GM21515 (cell line): ENCODE results near the gene CHRNB1.
"Not testable (repeated sequence)": the region's sequence is repeated elsewhere in the genome, so short reads cannot be mapped to it uniquely, and the experiment has no call there.

ENCODE experiments used
- ATAC-seq: cut with Tn5 transposase; IDR thresholded peaks from one replicate; pipeline ENCODE4 v1.9.1; 2021; ENCODE audit not compliant: unreplicated experiment

CHRNB1 gene

GRCh38 chr17:7466318-7466638, 21.4 kb downstream of the CHRNB1 start:
- ATAC-seq = no peak

GRCh38 chr17:7466639-7467341, 21.9 kb downstream of the CHRNB1 start:
- ATAC-seq = no peak

GRCh38 chr17:7467498-7467897, 22.6 kb downstream of the CHRNB1 start:
- ATAC-seq = no peak

- ATAC-seq = no peak
Measured at GRCh38 chr17:7468290-7468689, 23.4 kb downstream of the CHRNB1 start.

GRCh38 chr17:7468804-7469389, 24.0 kb downstream of the CHRNB1 start:
- no peak for ATAC-seq

GRCh38 chr17:7469843-7470242, 25.0 kb downstream of the CHRNB1 start:
- not testable (repeated sequence) for ATAC-seq

- ATAC-seq = not testable (repeated sequence)
Measured at GRCh38 chr17:7470457-7470973, 25.7 kb downstream of the CHRNB1 start.

GRCh38 chr17:7471729-7472128, 26.9 kb downstream of the CHRNB1 start:
- no peak for ATAC-seq

GRCh38 chr17:7474767-7475166, 29.9 kb downstream of the CHRNB1 start:
- not testable (repeated sequence) for ATAC-seq

- no peak for ATAC-seq
Measured at GRCh38 chr17:7475764-7476422, 31.0 kb downstream of the CHRNB1 start.

- ATAC-seq = no peak
Measured at GRCh38 chr17:7476494-7476893, 31.6 kb downstream of the CHRNB1 start.

GRCh38 chr17:7476951-7477350, 32.1 kb downstream of the CHRNB1 start:
- no peak for ATAC-seq

GRCh38 chr17:7477392-7478275, 32.8 kb downstream of the CHRNB1 start:
- no peak for ATAC-seq

- ATAC-seq = no peak
Measured at GRCh38 chr17:7478276-7479212, 33.7 kb downstream of the CHRNB1 start.

GRCh38 chr17:7479213-7480088, 34.6 kb downstream of the CHRNB1 start, which contains the start of gene ZBTB4:
Gene ZBTB4 (minus strand): TSS chr17:7479631. CDS start chr17:7466801, 12,830 bp downstream.
- ATAC-seq = no peak

GRCh38 chr17:7480089-7480384, 35.2 kb downstream of the CHRNB1 start:
- ATAC-seq = no peak

GRCh38 chr17:7481275-7481674, 36.4 kb downstream of the CHRNB1 start, which contains the start of gene SLC35G6:
Gene SLC35G6 (plus strand): TSS chr17:7481446. CDS start chr17:7481517, 71 bp downstream.
- not testable (repeated sequence) for ATAC-seq

GRCh38 chr17:7481842-7482741, 37.2 kb downstream of the CHRNB1 start:
- not testable (repeated sequence) for ATAC-seq
